Superior temporal gyrus (tissue), 1 donor: Measurements from ENCODE around the gene LGALS9C.
"Not testable (repeated sequence)": the region's sequence is repeated elsewhere in the genome, so short reads cannot be mapped to it uniquely, and the experiment has no call there.

Experiments used
- DNase-seq: peaks from one replicate; pipeline ENCODE4 v3.0.0-alpha.2; 2016; ENCODE audit errors: extremely low spot score

LGALS9C gene

DNA sequence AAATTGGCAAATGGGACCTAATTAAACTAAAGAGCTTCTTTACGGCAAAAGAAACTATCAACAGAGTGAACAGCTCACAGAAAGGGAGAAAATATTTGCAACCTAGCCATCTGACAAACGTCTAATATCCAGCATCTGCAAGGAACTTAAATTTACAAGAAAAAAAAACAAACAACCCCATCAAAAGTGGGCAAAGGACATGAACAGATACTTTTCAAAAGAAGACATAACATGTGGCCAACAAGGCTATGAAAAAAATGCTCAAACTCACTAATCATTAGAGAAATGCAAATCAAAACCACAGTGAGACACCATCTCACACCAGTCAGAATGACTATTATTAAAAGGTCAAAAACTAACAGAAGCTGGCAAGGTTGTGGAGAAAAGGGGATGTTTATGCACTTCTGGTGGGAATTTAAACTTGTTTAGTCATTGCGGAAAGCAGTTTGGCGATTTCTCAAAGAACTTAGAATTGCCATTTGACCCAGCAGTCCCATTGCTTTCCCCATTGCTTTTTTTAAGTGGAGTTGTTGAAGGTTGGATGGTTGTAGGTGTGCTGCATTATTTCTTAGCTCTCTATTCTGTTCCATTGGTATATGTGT, 52.4 kb downstream of the LGALS9C start:
- not testable (repeated sequence) for DNase-seq

DNA sequence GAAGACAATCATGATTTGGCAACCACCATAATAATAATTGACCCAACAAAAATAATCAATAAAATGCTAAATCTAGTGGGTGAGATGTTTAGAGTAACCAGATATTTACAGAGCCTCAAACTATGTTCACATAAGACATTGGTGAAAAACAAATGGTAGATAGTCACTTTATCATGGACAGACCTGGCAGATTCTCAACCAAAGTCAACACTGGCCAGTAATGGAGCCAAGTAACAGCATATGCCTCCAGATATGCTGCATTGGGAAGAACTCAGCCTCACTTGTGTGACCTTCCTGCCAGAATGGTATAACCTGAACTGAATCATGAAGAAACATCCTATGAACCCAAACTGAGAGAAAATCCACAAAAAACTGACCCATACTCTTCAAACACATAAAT, 53.8 kb downstream of the LGALS9C start:
- not testable (repeated sequence) for DNase-seq

DNA sequence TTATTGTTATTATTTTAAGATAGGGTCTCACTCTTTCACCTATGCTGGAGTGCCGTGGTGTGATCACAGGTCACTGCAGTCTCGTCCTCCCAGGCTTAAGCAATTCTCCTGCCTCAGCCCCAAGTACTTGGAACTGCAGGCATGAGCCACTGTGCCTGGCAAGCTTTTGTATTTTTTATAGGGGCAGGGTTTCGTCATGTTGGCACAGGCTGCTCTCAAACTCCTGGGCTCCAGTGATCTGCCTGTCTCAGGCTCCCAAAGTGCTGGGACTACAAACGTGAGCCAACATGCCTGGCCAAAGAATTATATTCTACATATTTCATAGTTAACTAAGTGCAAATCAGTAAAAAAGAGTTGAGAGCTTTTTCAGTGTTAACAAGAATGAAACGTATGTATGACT, 65.6 kb downstream of the LGALS9C start:
- DNase-seq: not testable (repeated sequence)

DNA sequence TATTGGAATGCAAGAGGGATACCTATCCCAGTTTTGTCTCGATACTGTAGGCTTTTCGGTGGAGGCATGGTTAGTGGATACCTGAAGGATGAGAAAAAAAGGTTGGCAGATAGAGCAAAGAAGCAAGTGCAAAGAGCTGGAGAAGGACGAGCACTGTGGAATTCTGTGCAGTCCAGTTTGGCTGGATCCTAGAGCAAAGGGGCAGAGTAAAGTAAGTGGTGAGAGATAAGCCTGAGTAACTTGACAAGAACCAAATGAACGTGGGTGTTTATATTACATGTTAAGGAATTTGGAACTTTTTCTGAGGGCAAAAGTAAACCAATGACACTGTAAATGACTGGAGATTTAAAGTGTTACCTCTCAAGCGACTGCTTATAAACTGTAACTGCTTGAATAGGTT, 66.3 kb downstream of the LGALS9C start:
- DNase-seq: not testable (repeated sequence)
